Caco-2 (cell line): ENCODE measurements around the gene SSC4D. TPM values are rescaled to one million over a fixed set of nuclear protein-coding genes. Genes with fewer than 3 reads are reported as not detected.

Experiments used
- BruUV-seq: library from RNA; stranded (reverse); fragments of 400-500 nt; replicated peaks from 2 replicates; lab custom pipeline; 2021; lab: Mats Ljungman, UMichigan
- CTCF ChIA-PET: fragments of 300-600 bp; sonication (Branson Sonifier 250); formaldehyde crosslinking; loops from one replicate; lab custom pipeline; 2022; ENCODE audit warnings: antibody characterized with exemption; lab: Charles Lee
- POLR2A ChIA-PET: fragments of 300-600 bp; sonication (Branson Sonifier 250); formaldehyde crosslinking; loops from one replicate; lab custom pipeline; 2022; ENCODE audit warnings: antibody characterized with exemption; lab: Charles Lee
- DNase-seq, 2 experiments: peaks; one replicate each; pipeline versions ENCODE4 v3.0.0 to v3.0.0-alpha.2; 2020 to 2022
- H3K27me3 ChIP-seq: replicated peaks from 2 replicates; pipeline ENCODE4 v1.6.0; 2011; ENCODE audit warnings: low read length; ENCODE audit not compliant: control insufficient read depth, insufficient read depth
- H3K36me3 ChIP-seq: 2 replicates; pipeline ENCODE4 v1.5.1; 2011; ENCODE audit warnings: low read length; ENCODE audit not compliant: control insufficient read depth, insufficient read depth
- H3K4me1 ChIP-seq: fragments of 250-450 bp; sonication (Bioruptor Pico); 2 replicates; pipeline ENCODE4 v1.5.1; 2020; ENCODE audit warnings: mild to moderate bottlenecking
- H3K4me3 ChIP-seq: 2 replicates; pipeline ENCODE4 v1.5.1; 2011; ENCODE audit warnings: low read depth, mild to moderate bottlenecking, control low read depth, low read length
- H3K9me3 ChIP-seq: fragments of 250-450 bp; sonication (Bioruptor Pico); 2 replicates; pipeline ENCODE4 v1.5.1; 2020; ENCODE audit warnings: mild to moderate bottlenecking, moderate library complexity
- H3K27ac Mint-ChIP-seq: one replicate; pipeline ENCODE4 v1.8.0; 2022; ENCODE audit warnings: mixed read lengths; ENCODE audit not compliant: unreplicated experiment
- H3K27me3 Mint-ChIP-seq: one replicate; pipeline ENCODE4 v1.8.0; 2022; ENCODE audit warnings: mixed read lengths; ENCODE audit not compliant: insufficient read depth, unreplicated experiment
- H3K36me3 Mint-ChIP-seq: one replicate; pipeline ENCODE4 v1.8.0; 2022; ENCODE audit warnings: mild to moderate bottlenecking, mixed read lengths; ENCODE audit not compliant: insufficient read depth, unreplicated experiment
- H3K4me1 Mint-ChIP-seq: one replicate; pipeline ENCODE4 v1.8.0; 2022; ENCODE audit warnings: low read depth, mixed read lengths; ENCODE audit not compliant: unreplicated experiment
- H3K4me3 Mint-ChIP-seq: one replicate; pipeline ENCODE4 v1.8.0; 2022; ENCODE audit warnings: mild to moderate bottlenecking, moderate library complexity, mixed read lengths; ENCODE audit not compliant: unreplicated experiment
- H3K9me3 Mint-ChIP-seq: one replicate; pipeline ENCODE4 v1.8.0; 2022; ENCODE audit warnings: mixed read lengths; ENCODE audit not compliant: unreplicated experiment
- CTCF ChIP-seq, 2 experiments: fragments of 200-600 bp in 1 of 2; IDR thresholded peaks; 1 replicate in 1 of 2; 2 replicates in 1 of 2; pipeline versions ENCODE4 v1.5.1 to v1.8.0; 2011 to 2022; ENCODE audit warnings: antibody characterized with exemption in 1 of 2, control low read depth in 1 of 2, inconsistent platforms in 1 of 2, low read depth in 1 of 2, low read length in 1 of 2, mild to moderate bottlenecking in 1 of 2, moderate library complexity in 1 of 2; ENCODE audit not compliant: insufficient read depth in 1 of 2, severe bottlenecking in 1 of 2, unreplicated experiment in 1 of 2
- intact Hi-C: fragments of 100-400 bp; cut with micrococcal nuclease; formaldehyde crosslinking; loops from one replicate; pipeline ENCODE4 v1.10.0; 2022; ENCODE audit not compliant: unreplicated experiment
- total RNA-seq: library from RNA; stranded (reverse); gene quantifications from 2 replicates; pipeline ENCODE4 v1.2.3, GENCODE V29; 2022

The SSC4D gene
- total RNA-seq, 1 experiment from 2014 or later = 1.6 TPM

- Mint-ChIP-seq H3K27me3 (no peaks in the 10 kb centered on the region), H3K27ac (no peak overlapping the region), H3K4me1 (peaks cover 11% of the 10 kb centered on the region), H3K9me3 (no peaks in the 10 kb centered on the region), H3K36me3 (peaks cover 9% of the 10 kb centered on the region), H3K4me3 (no peak overlapping the region)
- Histone ChIP-seq H3K36me3 (no peaks in the 10 kb centered on the region), H3K27me3 (no peaks in the 10 kb centered on the region), H3K9me3 (no peaks in the 10 kb centered on the region), H3K4me3 (no peak overlapping the region), H3K4me1 (peaks cover 6% of the 10 kb centered on the region; the same call in 1 of the 2 replicates)
- POLR2A ChIA-PET = no interaction called here
- intact Hi-C loops = no loop called here
- DNase-seq = no peak
- TF ChIP-seq CTCF (IDR thresholded peaks at IDR 0.05; ENCODE audit: insufficient read depth in 1 of 2, low read depth in 1 of 2, low read length in 1 of 2, severe bottlenecking in 1 of 2, unreplicated experiment in 1 of 2) = no peak
- no TSS peak for BruUV-seq
- CTCF ChIA-PET = no interaction called here
Observed at GRCh38 chr7:76371396-76371795, 38.1 kb downstream of the SSC4D start.

- intact Hi-C loops = no loop called here
- no peaks in the 10 kb centered on the region for H3K27me3 ChIP-seq
- Mint-ChIP-seq H3K9me3 (no peaks in the 10 kb centered on the region), H3K36me3 (peaks cover 9% of the 10 kb centered on the region), H3K4me1 (peaks cover 18% of the 10 kb centered on the region), H3K27me3 (no peaks in the 10 kb centered on the region), H3K27ac (no peak overlapping the region), H3K4me3 (no peak overlapping the region)
- H3K9me3 ChIP-seq = no peaks in the 10 kb centered on the region
- no peaks in the 10 kb centered on the region for H3K36me3 ChIP-seq
- ChIA-PET POLR2A (interaction anchor here (0.5 kb wide), 1 partner anchor 11 kb away, joined by 5 read pairs; no protein-coding TSS in a partner anchor), CTCF (interaction anchor here (2.1 kb wide), 1 partner anchor 10 kb away, joined by 4 read pairs; the partner anchor contains the start of gene YWHAG)
- H3K4me1 ChIP-seq = peaks cover 14% of the 10 kb centered on the region
- BruUV-seq = no TSS peak
- H3K4me3 ChIP-seq = no peak overlapping the region
- no peak for TF ChIP-seq CTCF (IDR thresholded peaks at IDR 0.05; ENCODE audit: insufficient read depth in 1 of 2, low read depth in 1 of 2, low read length in 1 of 2, severe bottlenecking in 1 of 2, unreplicated experiment in 1 of 2)
- DNase-seq = no peak
Observed at GRCh38 chr7:76369018-76369417, 40.5 kb downstream of the SSC4D start.

- no TSS peak for BruUV-seq
- H3K27me3 Mint-ChIP-seq = no peaks in the 10 kb centered on the region
- Histone ChIP-seq H3K9me3 (no peaks in the 10 kb centered on the region), H3K4me3 (no peak overlapping the region), H3K4me1 (peaks cover 10% of the 10 kb centered on the region), H3K36me3 (no peaks in the 10 kb centered on the region), H3K27me3 (no peaks in the 10 kb centered on the region)
- no peak overlapping the region for H3K27ac Mint-ChIP-seq
- H3K4me3 Mint-ChIP-seq = no peak overlapping the region
- intact Hi-C loops = no loop called here
- CTCF ChIA-PET = interaction anchor here (2.1 kb wide), 1 partner anchor 9 kb away, joined by 4 read pairs; the partner anchor contains the start of gene YWHAG
- no peak for TF ChIP-seq CTCF (IDR thresholded peaks at IDR 0.05; ENCODE audit: insufficient read depth in 1 of 2, low read depth in 1 of 2, low read length in 1 of 2, severe bottlenecking in 1 of 2, unreplicated experiment in 1 of 2)
- DNase-seq = no peak
- POLR2A ChIA-PET = no interaction called here
- no peaks in the 10 kb centered on the region for H3K9me3 Mint-ChIP-seq
- H3K36me3 Mint-ChIP-seq = peaks cover 6% of the 10 kb centered on the region
- peaks cover 13% of the 10 kb centered on the region for H3K4me1 Mint-ChIP-seq
Observed at GRCh38 chr7:76368190-76368589, 41.3 kb downstream of the SSC4D start.
